Neural progenitor cell (in vitro differentiated cells): ENCODE results near the gene LRRC15. TPM values are rescaled to one million over a fixed set of nuclear protein-coding genes. Genes with fewer than 3 reads are reported as not detected.

Experiments
- DNase-seq: peaks from one replicate; pipeline ENCODE4 v3.0.0-alpha.2; 2016; ENCODE audit warnings: low spot score
- H2AFZ ChIP-seq: fragments of 200-600 bp; sonication (generic); replicated peaks from 2 replicates; pipeline ENCODE4 v1.6.1; 2016; ENCODE audit warnings: antibody characterized with exemption
- H3F3A ChIP-seq: fragments of 200-600 bp; sonication (generic); 2 replicates; pipeline ENCODE4 v1.6.1; 2016; ENCODE audit warnings: antibody characterized with exemption, low read depth
- H3K27ac ChIP-seq: fragments of 200-600 bp; sonication (generic); 2 replicates; pipeline ENCODE4 v1.5.1; 2016; ENCODE audit warnings: mild to moderate bottlenecking
- H3K27me3 ChIP-seq: fragments of 200-600 bp; sonication (generic); 2 replicates; pipeline ENCODE4 v1.6.1; 2016; ENCODE audit warnings: mild to moderate bottlenecking, moderate library complexity
- H3K36me3 ChIP-seq: fragments of 200-600 bp; sonication (generic); 2 replicates; pipeline ENCODE4 v1.5.1; 2016
- H3K4me1 ChIP-seq: fragments of 200-600 bp; sonication (generic); 2 replicates; pipeline ENCODE4 v1.6.1; 2016; ENCODE audit warnings: mixed run types
- H3K4me2 ChIP-seq: fragments of 200-600 bp; sonication (generic); 2 replicates; pipeline ENCODE4 v1.6.1; 2016
- H3K4me3 ChIP-seq: fragments of 200-600 bp; sonication (generic); 2 replicates; pipeline ENCODE4 v1.5.1; 2016
- H3K79me2 ChIP-seq: fragments of 200-600 bp; sonication (generic); 2 replicates; pipeline ENCODE4 v1.6.1; 2016; ENCODE audit warnings: low read depth
- H3K9ac ChIP-seq: fragments of 200-600 bp; sonication (generic); 2 replicates; pipeline ENCODE4 v1.6.1; 2016
- H3K9me3 ChIP-seq: fragments of 200-600 bp; sonication (generic); 2 replicates; pipeline ENCODE4 v1.5.1; 2016; ENCODE audit warnings: low read depth
- H4K20me1 ChIP-seq: fragments of 200-600 bp; sonication (generic); 2 replicates; pipeline ENCODE4 v1.6.1; 2016; ENCODE audit warnings: low read depth
- H3K27ac Mint-ChIP-seq: 3 replicates; pipeline ENCODE4 v1.8.0; 2021; ENCODE audit warnings: mixed read lengths
- H3K27me3 Mint-ChIP-seq: 2 replicates; pipeline ENCODE4 v1.8.0; 2022; ENCODE audit warnings: low read depth, mild to moderate bottlenecking, inconsistent platforms, moderate library complexity, mixed read lengths; ENCODE audit not compliant: insufficient read depth
- H3K36me3 Mint-ChIP-seq: 3 replicates; pipeline ENCODE4 v1.8.0; 2021; ENCODE audit warnings: mixed read lengths
- H3K4me1 Mint-ChIP-seq: 3 replicates; pipeline ENCODE4 v1.8.0; 2021; ENCODE audit warnings: mixed read lengths
- H3K4me3 Mint-ChIP-seq: 3 replicates; pipeline ENCODE4 v1.8.0; 2021; ENCODE audit warnings: mild to moderate bottlenecking, moderate library complexity, mixed read lengths
- H3K9me3 Mint-ChIP-seq: 3 replicates; pipeline ENCODE4 v1.8.0; 2020; ENCODE audit warnings: mixed read lengths
- CTCF ChIP-seq: fragments of 200-600 bp; sonication (generic); IDR thresholded peaks from 2 replicates; pipeline ENCODE4 v1.5.1; 2017; ENCODE audit warnings: antibody characterized with exemption, mild to moderate bottlenecking
- EZH2 ChIP-seq: fragments of 200-600 bp; sonication (generic); IDR thresholded peaks from 2 replicates; pipeline ENCODE4 v1.6.1; 2017; ENCODE audit warnings: antibody characterized with exemption, mild to moderate bottlenecking, moderate library complexity
- EZH2phosphoT487 ChIP-seq: fragments of 200-600 bp; sonication (generic); IDR thresholded peaks from 2 replicates; pipeline ENCODE4 v1.6.1; 2017; ENCODE audit warnings: antibody characterized with exemption
- total RNA-seq: library from RNA; depleted of rRNA; stranded (reverse); fragments of >200 nt; gene quantifications from 2 replicates; pipeline ENCODE4 v1.2.3, GENCODE V29; 2015; ENCODE audit warnings: low replicate concordance

The LRRC15 gene
- total RNA-seq, 1 donor from 2014 or later = not detected

DNA sequence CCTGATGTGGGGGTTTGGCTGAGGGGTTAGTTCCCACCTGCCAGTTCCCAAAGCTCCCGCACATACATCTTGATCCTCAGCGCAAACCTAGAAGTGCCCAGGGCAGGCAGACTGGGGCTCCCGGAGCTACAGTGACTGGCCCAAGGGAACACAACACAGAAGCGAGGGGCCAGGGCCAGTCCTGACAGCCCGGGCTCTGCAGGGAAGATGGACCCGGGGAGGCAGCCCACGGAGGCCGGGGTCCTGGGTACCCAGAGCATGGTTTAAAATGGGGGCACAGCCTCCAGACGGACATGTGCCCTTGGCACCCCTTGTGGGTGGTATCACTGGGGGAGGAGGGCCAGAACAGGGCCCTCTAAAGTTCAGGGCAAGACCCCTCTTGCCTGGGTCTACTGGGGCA, 23.5 kb downstream of the LRRC15 start:
- Histone ChIP-seq H3K36me3 (no peaks in the 10 kb centered on the region), H3K4me1 (no peaks in the 10 kb centered on the region), H3F3A (peaks cover 10% of the 10 kb centered on the region), H3K4me2 (no peak overlapping the region), H4K20me1 (no peaks in the 10 kb centered on the region), H3K27me3 (peaks cover 23% of the 10 kb centered on the region), H2AFZ (no peak overlapping the region), H3K9ac (no peak overlapping the region), H3K27ac (no peak overlapping the region), H3K9me3 (no peaks in the 10 kb centered on the region), H3K4me3 (no peak overlapping the region), H3K79me2 (no peaks in the 10 kb centered on the region)
- Mint-ChIP-seq H3K36me3 (no peaks in the 10 kb centered on the region), H3K9me3 (no peaks in the 10 kb centered on the region), H3K4me3 (no peak overlapping the region), H3K27me3 (peaks cover 24% of the 10 kb centered on the region), H3K27ac (peak overlapping the region; percentile 29), H3K4me1 (peaks cover 6% of the 10 kb centered on the region)
- TF ChIP-seq EZH2 (no peak), CTCF (no peak), EZH2phosphoT487 (no peak)
- DNase-seq = no peak

GRCh38 chr3:194344012-194344411, 25.5 kb downstream of the LRRC15 start:
- TF ChIP-seq EZH2 (no peak), CTCF (peak; percentile 99)
- Histone ChIP-seq H3K36me3 (no peaks in the 10 kb centered on the region), H3K79me2 (no peaks in the 10 kb centered on the region), H3K27ac (no peak overlapping the region), H3F3A (peaks cover 7% of the 10 kb centered on the region), H3K4me2 (no peak overlapping the region), H3K4me3 (no peak overlapping the region), H3K9me3 (no peaks in the 10 kb centered on the region), H2AFZ (no peak overlapping the region), H3K27me3 (peaks cover 23% of the 10 kb centered on the region), H4K20me1 (no peaks in the 10 kb centered on the region), H3K9ac (no peak overlapping the region), H3K4me1 (peaks cover 13% of the 10 kb centered on the region)
- DNase-seq = peak; percentile 82
- H3K27me3 Mint-ChIP-seq = peaks cover 20% of the 10 kb centered on the region
- H3K36me3 Mint-ChIP-seq = no peaks in the 10 kb centered on the region
- no peak overlapping the region for H3K27ac Mint-ChIP-seq
- no peaks in the 10 kb centered on the region for H3K9me3 Mint-ChIP-seq
- no peak overlapping the region for H3K4me3 Mint-ChIP-seq
- H3K4me1 Mint-ChIP-seq = peaks cover 11% of the 10 kb centered on the region

DNA sequence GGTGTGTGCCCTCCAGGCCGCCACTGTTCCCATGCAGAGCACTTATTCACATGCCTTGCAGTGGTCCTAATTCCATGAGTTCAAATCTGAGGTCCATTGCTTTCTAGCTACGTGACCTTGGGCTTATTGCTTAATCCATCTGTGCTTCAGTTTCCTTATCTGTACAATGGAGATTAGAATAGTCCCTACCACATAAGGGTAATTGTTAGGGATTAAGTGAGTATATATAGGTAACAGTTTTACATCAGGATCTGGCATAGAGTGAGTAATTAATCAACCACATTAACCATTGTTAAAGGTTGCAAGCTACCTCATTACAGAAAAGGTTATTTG, 26.0 kb downstream of the LRRC15 start:
- Mint-ChIP-seq H3K4me1 (peaks cover 11% of the 10 kb centered on the region), H3K36me3 (no peaks in the 10 kb centered on the region), H3K9me3 (no peaks in the 10 kb centered on the region), H3K27ac (no peak overlapping the region), H3K4me3 (no peak overlapping the region), H3K27me3 (peaks cover 20% of the 10 kb centered on the region)
- no peak overlapping the region for H3K9ac ChIP-seq
- H3K4me3 ChIP-seq = no peak overlapping the region
- H3K36me3 ChIP-seq = no peaks in the 10 kb centered on the region
- H3K9me3 ChIP-seq = no peaks in the 10 kb centered on the region
- H3F3A ChIP-seq = peaks cover 10% of the 10 kb centered on the region
- no peak overlapping the region for H3K4me2 ChIP-seq
- no peak overlapping the region for H2AFZ ChIP-seq
- no peak overlapping the region for H3K27ac ChIP-seq
- H3K79me2 ChIP-seq = no peaks in the 10 kb centered on the region
- H4K20me1 ChIP-seq = no peaks in the 10 kb centered on the region
- peaks cover 13% of the 10 kb centered on the region for H3K4me1 ChIP-seq
- DNase-seq = no peak
- peaks cover 23% of the 10 kb centered on the region for H3K27me3 ChIP-seq
- no peak for TF ChIP-seq EZH2phosphoT487

DNA sequence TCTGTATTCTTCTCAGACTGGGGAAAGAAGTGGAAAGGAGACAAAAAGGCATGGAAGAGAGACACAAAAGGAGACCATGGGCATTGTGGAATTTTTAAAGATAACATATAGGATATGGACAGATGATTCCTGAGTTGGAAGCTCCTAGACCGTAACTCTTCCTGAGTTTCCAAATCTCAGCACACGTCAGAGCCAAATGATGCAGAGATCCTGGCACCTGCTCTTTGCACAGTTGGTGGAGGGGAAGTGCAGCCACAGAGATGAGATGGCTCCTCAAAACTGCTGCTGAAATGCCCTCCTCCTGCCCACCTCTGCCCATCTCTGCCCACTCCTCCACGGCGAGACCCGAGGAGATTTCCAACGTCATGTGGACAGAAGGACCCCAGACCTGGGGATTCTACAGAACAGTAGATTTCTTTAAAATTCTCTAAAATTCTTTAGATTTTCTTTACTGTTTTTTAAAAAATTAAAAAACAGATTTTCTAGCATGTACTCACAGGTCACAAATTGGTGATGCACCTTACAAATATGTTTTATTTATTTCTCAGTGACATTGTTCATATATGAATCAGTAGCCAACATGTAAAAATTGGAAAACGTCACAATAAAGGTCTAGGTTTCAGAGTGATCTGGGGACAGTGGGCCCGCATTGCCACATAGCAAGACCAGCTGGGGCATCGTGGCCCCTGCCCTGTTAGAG, 26.5 kb downstream of the LRRC15 start:
- no peak for DNase-seq
- Histone ChIP-seq H3K9me3 (no peaks in the 10 kb centered on the region), H4K20me1 (no peaks in the 10 kb centered on the region), H3K27me3 (peaks cover 23% of the 10 kb centered on the region), H3K27ac (no peak overlapping the region), H3K4me2 (no peak overlapping the region), H2AFZ (no peak overlapping the region), H3K4me1 (peaks cover 13% of the 10 kb centered on the region), H3K79me2 (no peaks in the 10 kb centered on the region), H3K4me3 (no peak overlapping the region), H3K9ac (no peak overlapping the region), H3F3A (peaks cover 14% of the 10 kb centered on the region), H3K36me3 (no peaks in the 10 kb centered on the region)
- H3K27me3 Mint-ChIP-seq = peaks cover 16% of the 10 kb centered on the region
- no peaks in the 10 kb centered on the region for H3K9me3 Mint-ChIP-seq
- no peaks in the 10 kb centered on the region for H3K36me3 Mint-ChIP-seq
- no peak overlapping the region for H3K4me3 Mint-ChIP-seq
- TF ChIP-seq EZH2 (no peak), EZH2phosphoT487 (no peak), CTCF (no peak)
- H3K27ac Mint-ChIP-seq = no peak overlapping the region
- H3K4me1 Mint-ChIP-seq = peaks cover 11% of the 10 kb centered on the region
